ENCODE results near the gene PLCB4.

The PLCB4 gene

DNA sequence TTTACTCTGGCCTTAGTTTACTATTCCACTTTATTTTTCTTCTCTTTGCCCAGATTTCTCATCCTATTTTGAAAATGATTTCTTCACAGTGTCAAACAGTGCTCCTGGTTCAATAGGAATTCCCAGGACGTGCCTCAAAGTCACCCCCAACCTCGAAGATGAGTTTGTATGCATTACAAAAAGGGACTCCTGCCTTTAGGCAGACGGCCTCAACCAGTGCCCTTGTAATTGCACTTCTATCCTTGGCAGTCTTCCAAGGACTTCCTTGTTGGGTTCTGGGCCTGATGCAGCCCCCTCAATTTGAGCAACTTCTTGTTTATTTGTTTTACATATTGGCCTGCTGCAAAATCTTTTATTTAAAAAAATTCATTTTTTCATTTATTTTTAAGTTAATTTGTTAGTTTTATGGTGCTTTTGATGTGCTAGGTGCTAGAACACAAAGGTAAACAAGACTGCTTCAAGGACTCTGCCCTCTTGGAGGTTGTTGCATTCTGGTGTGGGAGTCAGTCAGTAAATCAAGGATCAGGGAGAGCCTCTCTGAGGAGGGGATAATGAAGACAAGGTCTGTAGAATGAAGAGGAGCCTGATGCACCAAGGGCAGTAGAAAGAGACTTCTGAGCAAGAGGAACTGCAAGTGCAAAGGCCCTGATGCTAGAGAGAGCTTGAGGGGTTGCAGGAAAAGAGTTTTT is 264.0 kb downstream of the PLCB4 start:
- no peak for TF ChIP-seq POLR2A (IDR thresholded peaks at IDR 0.05; ENCODE audit: low read depth, low read length)
- no peak for TF ChIP-seq POLR2AphosphoS5 (IDR thresholded peaks at IDR 0.05; ENCODE audit: low read depth, low read length)
- DNase-seq (ENCODE audit: insufficient read length, low spot score) (no peak), FAIRE-seq (no peak)

DNA sequence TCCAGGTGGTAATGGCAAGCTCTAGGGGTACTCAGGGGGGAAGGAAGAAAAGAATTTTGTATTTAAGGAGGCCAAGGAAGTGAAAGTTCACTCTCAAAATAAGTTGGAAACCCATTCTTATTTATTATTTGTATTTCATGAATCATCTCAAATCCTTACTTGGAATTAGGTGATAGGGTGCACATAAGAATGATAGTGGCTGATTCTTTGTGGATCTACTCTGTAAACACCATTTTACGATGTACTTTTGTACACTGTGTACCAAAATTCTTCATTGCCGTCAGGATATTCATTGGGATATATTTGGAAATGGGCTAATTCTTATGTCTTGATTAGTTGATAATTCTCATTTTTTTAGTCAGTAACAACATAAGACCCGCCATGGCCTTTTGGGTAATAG is 266.0 kb downstream of the PLCB4 start:
- TF ChIP-seq POLR2A (IDR thresholded peaks at IDR 0.05; ENCODE audit: low read depth, low read length): no peak
- TF ChIP-seq POU2F2 (IDR thresholded peaks at IDR 0.05; ENCODE audit: low read depth, low read length): no peak
- TF ChIP-seq PAX5 (IDR thresholded peaks at IDR 0.05; ENCODE audit: insufficient read depth, low read length, severe bottlenecking): no peak
- TF ChIP-seq TAF1 (IDR thresholded peaks at IDR 0.05; ENCODE audit: low read depth, low read length): no peak
- no peak for TF ChIP-seq POLR2AphosphoS5 (IDR thresholded peaks at IDR 0.05; ENCODE audit: low read depth, low read length)
- no peak for TF ChIP-seq SPI1 (IDR thresholded peaks at IDR 0.05; ENCODE audit: low read depth, low read length)
- DNase-seq (ENCODE audit: insufficient read length, low spot score) (no peak), FAIRE-seq (no peak)

- FAIRE-seq (no peak), DNase-seq (ENCODE audit: insufficient read length, low spot score) (no peak)
- no peak for TF ChIP-seq POU2F2 (IDR thresholded peaks at IDR 0.05; ENCODE audit: low read depth, low read length)
- TF ChIP-seq SPI1 (IDR thresholded peaks at IDR 0.05; ENCODE audit: low read depth, low read length): no peak
- TF ChIP-seq POLR2AphosphoS5 (IDR thresholded peaks at IDR 0.05; ENCODE audit: low read depth, low read length): no peak
- no peak for TF ChIP-seq POLR2A (IDR thresholded peaks at IDR 0.05; ENCODE audit: low read depth, low read length)
These were observed 269.2 kb downstream of the PLCB4 start for GRCh38 chr20:9338101-9338500.

DNA sequence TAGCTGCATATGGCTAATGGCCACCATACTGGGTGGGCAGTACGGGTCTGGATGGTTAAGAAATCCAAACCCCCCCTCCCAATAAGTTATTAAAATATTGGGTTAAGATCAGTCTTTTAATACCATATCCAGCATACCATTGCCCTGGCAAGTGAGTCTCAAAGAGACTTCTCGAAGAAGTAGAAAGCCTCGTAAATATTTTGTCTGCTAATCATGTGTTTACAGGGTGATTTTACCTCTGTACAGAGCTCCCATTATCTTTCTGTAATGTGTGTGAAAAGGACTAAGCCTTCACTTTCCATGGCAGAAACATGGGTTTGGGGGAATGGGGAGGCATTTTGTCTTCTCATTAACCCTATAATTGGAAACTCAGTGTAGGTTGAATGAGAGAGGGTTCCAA is 270.8 kb downstream of the PLCB4 start:
- DNase-seq (ENCODE audit: insufficient read length, low spot score) (no peak), FAIRE-seq (no peak)
- TF ChIP-seq SPI1 (IDR thresholded peaks at IDR 0.05; ENCODE audit: low read depth, low read length) (no peak), POLR2AphosphoS5 (IDR thresholded peaks at IDR 0.05; ENCODE audit: low read depth, low read length) (no peak), TAF1 (IDR thresholded peaks at IDR 0.05; ENCODE audit: low read depth, low read length) (no peak), POU2F2 (IDR thresholded peaks at IDR 0.05; ENCODE audit: low read depth, low read length) (no peak), PAX5 (IDR thresholded peaks at IDR 0.05; ENCODE audit: insufficient read depth, low read length, severe bottlenecking) (no peak), POLR2A (IDR thresholded peaks at IDR 0.05; ENCODE audit: low read depth, low read length) (no peak)

DNA sequence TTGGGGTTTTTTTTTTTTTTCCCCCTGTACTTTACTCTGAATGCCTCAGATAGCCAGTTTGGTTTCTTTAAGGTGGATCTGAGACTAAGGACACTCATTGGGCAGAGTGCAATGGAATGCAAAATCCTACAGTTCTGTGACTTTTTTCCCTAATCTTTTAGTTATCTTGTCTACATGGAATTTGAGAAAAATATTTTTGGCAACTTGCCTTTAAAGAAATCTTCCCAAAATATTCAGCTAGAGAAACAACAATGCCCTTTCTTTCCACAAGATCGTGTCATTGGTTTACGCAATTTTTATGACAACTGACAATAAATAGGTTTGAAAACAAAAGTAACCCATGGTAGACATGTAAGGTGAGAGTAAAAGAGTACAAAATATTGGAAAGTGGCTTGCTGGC is 273.8 kb downstream of the PLCB4 start:
- FAIRE-seq (no peak), DNase-seq (ENCODE audit: insufficient read length, low spot score) (no peak)
- TF ChIP-seq SPI1 (IDR thresholded peaks at IDR 0.05; ENCODE audit: low read depth, low read length) (no peak), TAF1 (IDR thresholded peaks at IDR 0.05; ENCODE audit: low read depth, low read length) (no peak)

DNA sequence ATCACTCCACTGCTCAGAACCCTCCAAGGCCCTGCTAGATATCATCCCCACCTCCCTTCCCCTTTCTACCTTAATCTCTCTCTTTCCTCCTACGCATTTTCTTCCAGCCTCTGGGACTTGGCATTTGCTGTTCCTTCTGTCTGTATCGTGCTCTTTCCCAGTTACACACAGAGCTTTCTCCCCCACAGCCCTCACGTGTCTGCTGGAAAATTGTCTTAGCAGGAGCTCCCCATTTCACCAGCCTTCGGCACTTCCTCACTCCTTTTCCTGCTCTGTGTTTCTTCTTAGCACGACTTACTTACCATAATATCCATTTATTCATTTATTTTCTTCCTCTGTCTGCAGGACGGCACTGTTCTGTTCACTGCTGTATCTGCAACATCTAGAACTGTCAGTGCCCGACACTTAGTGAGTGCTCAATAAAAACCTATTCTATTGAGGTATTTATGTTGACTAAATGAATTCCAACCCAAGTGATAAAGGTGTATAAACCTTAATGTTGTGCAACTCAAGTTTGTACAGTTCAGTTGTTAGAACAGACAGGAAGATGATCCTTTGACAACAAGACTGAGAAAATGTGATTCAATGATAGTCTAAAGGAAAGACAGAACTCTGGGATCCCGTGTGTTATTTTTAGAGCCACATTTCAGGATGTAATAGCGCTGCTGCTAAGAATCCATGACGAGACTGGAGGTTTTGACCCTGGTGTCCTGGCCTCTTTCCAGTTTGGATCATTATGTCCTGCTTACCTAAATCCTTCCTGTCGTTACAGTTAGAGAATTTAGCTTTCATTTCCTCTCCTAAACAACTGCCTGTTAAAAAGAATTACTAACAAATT is 275.4 kb downstream of the PLCB4 start:
- TF ChIP-seq PAX5 (IDR thresholded peaks at IDR 0.05; ENCODE audit: insufficient read depth, low read length, severe bottlenecking) (no peak), TAF1 (IDR thresholded peaks at IDR 0.05; ENCODE audit: low read depth, low read length) (no peak), SPI1 (IDR thresholded peaks at IDR 0.05; ENCODE audit: low read depth, low read length) (no peak), POLR2A (IDR thresholded peaks at IDR 0.05; ENCODE audit: low read depth, low read length) (no peak), POU2F2 (IDR thresholded peaks at IDR 0.05; ENCODE audit: low read depth, low read length) (no peak), POLR2AphosphoS5 (IDR thresholded peaks at IDR 0.05; ENCODE audit: low read depth, low read length) (no peak)
- DNase-seq (ENCODE audit: insufficient read length, low spot score): no peak
- no peak for FAIRE-seq

- no peak for FAIRE-seq
- TF ChIP-seq SPI1 (IDR thresholded peaks at IDR 0.05; ENCODE audit: low read depth, low read length): no peak
- TF ChIP-seq POU2F2 (IDR thresholded peaks at IDR 0.05; ENCODE audit: low read depth, low read length): no peak
- no peak for TF ChIP-seq POLR2AphosphoS5 (IDR thresholded peaks at IDR 0.05; ENCODE audit: low read depth, low read length)
- no peak for TF ChIP-seq PAX5 (IDR thresholded peaks at IDR 0.05; ENCODE audit: insufficient read depth, low read length, severe bottlenecking)
- TF ChIP-seq TAF1 (IDR thresholded peaks at IDR 0.05; ENCODE audit: low read depth, low read length): no peak
- no peak for TF ChIP-seq POLR2A (IDR thresholded peaks at IDR 0.05; ENCODE audit: low read depth, low read length)
These were observed 279.4 kb downstream of the PLCB4 start for GRCh38 chr20:9348316-9348715.

GRCh38 chr20:9348747-9349146 is 279.9 kb downstream of the PLCB4 start:
- DNase-seq (ENCODE audit: insufficient read length, low spot score): no peak

More at GRCh38 chr20:9348316-9348715, 279.4 kb downstream of the PLCB4 start:
- DNase-seq (ENCODE audit: insufficient read length, low spot score): no peak

GRCh38 chr20:9349249-9349648 is 280.4 kb downstream of the PLCB4 start:
- no peak for FAIRE-seq
- TF ChIP-seq SPI1 (IDR thresholded peaks at IDR 0.05; ENCODE audit: low read depth, low read length) (no peak), POLR2A (IDR thresholded peaks at IDR 0.05; ENCODE audit: low read depth, low read length) (no peak), POLR2AphosphoS5 (IDR thresholded peaks at IDR 0.05; ENCODE audit: low read depth, low read length) (no peak), POU2F2 (IDR thresholded peaks at IDR 0.05; ENCODE audit: low read depth, low read length) (no peak)
- no peak for DNase-seq (ENCODE audit: insufficient read length, low spot score)

More at GRCh38 chr20:9348747-9349146, 279.9 kb downstream of the PLCB4 start:
- TF ChIP-seq SPI1 (IDR thresholded peaks at IDR 0.05; ENCODE audit: low read depth, low read length) (no peak), TAF1 (IDR thresholded peaks at IDR 0.05; ENCODE audit: low read depth, low read length) (no peak), POU2F2 (IDR thresholded peaks at IDR 0.05; ENCODE audit: low read depth, low read length) (no peak), POLR2AphosphoS5 (IDR thresholded peaks at IDR 0.05; ENCODE audit: low read depth, low read length) (no peak), PAX5 (IDR thresholded peaks at IDR 0.05; ENCODE audit: insufficient read depth, low read length, severe bottlenecking) (no peak), POLR2A (IDR thresholded peaks at IDR 0.05; ENCODE audit: low read depth, low read length) (no peak)
- no peak for FAIRE-seq

GRCh38 chr20:9352739-9353138 is 283.9 kb downstream of the PLCB4 start:
- TF ChIP-seq TAF1 (IDR thresholded peaks at IDR 0.05; ENCODE audit: low read depth, low read length) (no peak), POU2F2 (IDR thresholded peaks at IDR 0.05; ENCODE audit: low read depth, low read length) (no peak), POLR2A (IDR thresholded peaks at IDR 0.05; ENCODE audit: low read depth, low read length) (no peak), PAX5 (IDR thresholded peaks at IDR 0.05; ENCODE audit: insufficient read depth, low read length, severe bottlenecking) (no peak), POLR2AphosphoS5 (IDR thresholded peaks at IDR 0.05; ENCODE audit: low read depth, low read length) (no peak), SPI1 (IDR thresholded peaks at IDR 0.05; ENCODE audit: low read depth, low read length) (no peak)
- DNase-seq (ENCODE audit: insufficient read length, low spot score): no peak
- FAIRE-seq: no peak
